Middle frontal gyrus (tissue), 1 donor: ENCODE measurements around the gene SLPI.

ENCODE experiments used
- DNase-seq: peaks from one replicate; pipeline ENCODE4 v3.0.0-alpha.2; 2015; ENCODE audit warnings: low spot score; ENCODE audit errors: extremely low spot score

Gene SLPI, protein sequence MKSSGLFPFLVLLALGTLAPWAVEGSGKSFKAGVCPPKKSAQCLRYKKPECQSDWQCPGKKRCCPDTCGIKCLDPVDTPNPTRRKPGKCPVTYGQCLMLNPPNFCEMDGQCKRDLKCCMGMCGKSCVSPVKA

DNA sequence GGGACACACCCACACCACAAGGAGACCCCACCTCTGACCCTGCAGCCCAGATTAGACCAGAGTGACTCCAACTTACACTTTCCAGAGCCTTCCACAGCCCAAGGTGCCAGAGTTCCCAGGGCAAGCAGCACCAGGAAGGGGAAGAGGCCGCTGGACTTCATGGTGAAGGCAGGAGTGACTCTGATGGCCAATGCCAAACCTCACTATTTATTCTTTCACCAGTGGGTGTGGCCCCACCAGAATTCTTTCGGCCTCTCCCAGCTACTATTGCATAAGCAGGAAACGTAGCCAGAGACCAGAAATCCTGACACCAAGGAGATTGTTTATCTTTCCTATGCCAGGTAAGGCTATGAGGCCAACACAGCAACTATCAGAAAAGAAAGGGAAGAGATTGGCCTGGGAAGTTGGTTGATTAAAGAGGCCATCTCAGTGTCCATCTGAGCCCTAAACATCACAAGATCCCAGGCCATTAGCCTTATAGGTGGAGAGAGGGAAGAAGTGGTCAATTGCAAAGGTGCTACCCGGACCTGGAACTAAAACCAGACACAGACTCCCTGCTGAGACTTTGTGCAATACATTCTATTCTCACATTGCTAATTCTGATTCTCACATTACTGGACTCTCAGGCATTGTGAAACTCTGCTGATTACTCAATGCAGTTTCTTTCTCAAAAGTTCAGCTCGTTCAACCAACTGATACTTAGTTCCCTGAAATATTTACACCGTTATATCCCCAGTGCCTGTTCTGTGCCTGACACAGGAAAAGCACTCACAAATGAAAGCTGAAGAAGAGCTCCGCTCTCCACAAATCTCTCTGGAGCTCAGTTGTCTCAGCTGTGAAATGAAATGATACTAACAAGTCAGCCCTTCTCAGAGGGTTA lies at the start of gene SLPI:
Gene SLPI (minus strand): TSS at position 182 of the 880 bp plus-strand sequence. CDS start 21 bp downstream, at position 161.
- DNase-seq = no peak

DNA sequence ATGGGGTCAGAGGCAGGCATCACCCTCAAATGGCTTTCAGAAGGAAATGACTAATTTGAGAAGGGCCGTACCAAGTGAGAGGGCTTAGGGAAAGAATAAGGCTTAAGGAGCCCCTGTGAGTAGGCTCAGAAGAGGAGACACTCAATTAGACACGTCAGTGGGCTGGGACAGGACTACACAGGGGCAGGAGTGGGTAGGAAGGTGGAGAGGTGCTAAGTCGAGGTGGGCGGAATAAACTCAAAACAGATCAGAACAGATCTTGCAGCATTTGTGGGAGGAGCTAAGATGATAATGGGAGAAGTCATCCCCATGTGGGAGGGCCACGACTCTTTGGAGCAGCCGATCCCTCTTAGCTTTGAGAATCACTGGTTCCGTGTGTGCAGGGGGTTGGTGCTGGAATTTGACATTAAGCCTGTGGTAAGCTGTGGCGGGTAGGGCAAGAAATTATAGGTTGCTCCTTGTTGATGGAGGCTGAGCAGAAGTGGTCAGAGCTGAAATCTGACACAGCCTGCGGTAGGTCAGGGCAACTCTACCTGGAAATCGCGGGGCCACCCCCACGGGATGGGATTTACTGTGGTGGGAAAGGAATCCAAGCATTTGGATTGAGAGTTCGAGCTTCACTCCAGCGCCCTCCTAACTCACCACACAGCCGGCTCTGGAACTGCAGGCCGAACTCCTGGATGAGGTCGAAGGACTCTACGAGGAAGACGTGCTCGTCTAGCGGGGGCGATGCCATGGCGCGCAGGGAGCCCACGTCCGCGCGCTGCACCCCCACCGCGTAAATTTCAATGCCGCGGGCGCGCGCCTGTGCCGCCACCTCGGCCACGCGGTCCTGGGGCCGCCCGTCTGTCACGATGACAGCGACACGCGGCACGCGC lies 49.5 kb upstream of the SLPI start:
- no peak for DNase-seq

- DNase-seq = no peak
Observed at GRCh38 chr20:45301824-45302271, 47.5 kb upstream of the SLPI start.

- DNase-seq = no peak
Observed at GRCh38 chr20:45300961-45301360, 46.6 kb upstream of the SLPI start.

- no peak for DNase-seq
Observed at GRCh38 chr20:45299786-45300185, 45.4 kb upstream of the SLPI start.

GRCh38 chr20:45297786-45298497 lies 43.6 kb upstream of the SLPI start:
- no peak for DNase-seq

GRCh38 chr20:45294659-45295058 lies 40.3 kb upstream of the SLPI start:
- no peak for DNase-seq

DNA sequence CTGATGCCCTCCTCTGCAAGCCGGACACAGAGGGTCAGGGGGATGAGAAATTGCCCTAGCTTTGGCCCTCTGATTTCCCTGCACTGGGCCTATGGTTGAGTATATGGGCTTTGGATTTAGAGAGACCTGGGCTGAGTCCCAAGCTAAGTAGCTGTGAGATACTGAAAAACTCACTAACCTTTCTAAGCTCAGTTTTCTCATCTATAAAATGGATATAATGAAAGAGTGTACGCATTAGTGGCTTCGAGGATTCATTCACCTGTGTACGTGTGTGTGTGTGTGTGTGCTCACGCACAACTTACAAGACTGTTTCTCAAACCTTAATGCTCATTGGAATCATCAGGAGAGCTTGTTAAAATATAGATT lies 39.6 kb upstream of the SLPI start:
- no peak for DNase-seq

DNA sequence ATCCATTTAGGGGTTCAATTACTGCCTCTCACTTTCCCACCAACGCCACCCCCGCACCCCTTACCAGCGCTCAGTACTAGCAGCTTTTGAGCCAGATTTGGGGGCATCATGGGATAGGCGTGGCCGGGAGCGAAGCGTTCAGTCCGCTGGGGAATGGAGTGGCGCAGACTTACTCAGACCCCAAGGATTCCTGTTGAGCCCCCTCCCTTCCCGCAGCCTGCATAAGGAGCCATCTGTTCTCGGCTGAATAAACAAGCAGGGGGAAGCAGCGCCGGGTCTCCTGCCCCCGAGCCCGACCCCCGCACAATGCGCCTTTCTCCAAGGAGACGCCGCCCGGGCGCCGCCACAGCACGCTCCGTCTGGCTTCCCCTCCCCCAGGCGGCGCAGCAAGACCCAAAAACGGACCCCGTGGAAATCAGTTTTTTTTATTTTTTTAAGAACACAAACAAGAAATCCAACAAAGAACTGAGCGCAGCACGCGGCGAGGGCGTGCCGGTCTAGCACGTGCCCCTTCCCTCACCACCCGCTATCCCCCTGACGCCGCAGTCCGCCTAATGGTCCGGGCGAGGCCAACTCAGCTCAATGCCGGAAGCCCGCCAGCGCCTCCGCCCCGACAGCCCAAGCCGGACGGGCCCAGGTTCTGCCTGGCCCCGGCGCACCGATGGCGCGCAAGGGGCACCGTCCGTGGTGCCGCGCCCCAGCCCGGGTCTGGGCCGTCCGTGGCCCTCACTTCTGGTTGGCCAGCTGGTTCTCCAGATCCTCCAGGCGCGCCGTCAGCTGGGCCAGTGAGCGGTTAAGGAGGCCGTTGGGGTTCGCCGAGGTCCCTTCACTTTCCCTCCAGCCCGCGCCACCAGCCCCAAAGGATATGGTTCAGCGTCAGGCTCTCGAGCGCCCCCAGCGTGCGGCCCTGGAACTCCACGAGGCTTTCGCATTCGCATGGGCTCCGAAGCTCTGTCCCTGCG lies 39.0 kb upstream of the SLPI start:
- DNase-seq = peak; percentile 57

- DNase-seq = no peak
Observed at GRCh38 chr20:45292343-45292742, 38.0 kb upstream of the SLPI start.

- no peak for DNase-seq
Observed at GRCh38 chr20:45291526-45291925, 37.2 kb upstream of the SLPI start.

GRCh38 chr20:45290677-45291355 lies 36.5 kb upstream of the SLPI start:
- peak; percentile 74 for DNase-seq

- no peak for DNase-seq
Observed at GRCh38 chr20:45289942-45290676, 35.7 kb upstream of the SLPI start.

DNA sequence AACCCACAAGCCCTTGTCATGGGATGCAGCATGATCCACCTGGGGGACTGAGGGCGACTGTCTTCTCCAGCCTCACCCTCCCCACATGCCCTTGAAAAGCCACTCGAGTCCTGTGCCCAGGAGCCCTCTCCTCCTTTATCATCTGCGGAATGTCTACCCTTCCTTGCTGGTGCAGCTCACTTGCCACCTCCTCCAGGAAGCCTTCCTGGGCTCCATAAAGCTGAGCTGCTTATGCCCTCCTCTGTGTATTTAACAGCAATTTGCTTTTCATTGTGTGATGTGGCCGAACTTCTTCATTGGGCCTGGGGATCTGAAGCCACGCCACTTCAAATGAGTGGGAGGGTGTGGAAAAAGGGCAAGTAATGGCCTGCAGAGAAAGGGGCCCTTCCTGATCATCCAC lies 34.5 kb upstream of the SLPI start:
- DNase-seq = no peak

DNA sequence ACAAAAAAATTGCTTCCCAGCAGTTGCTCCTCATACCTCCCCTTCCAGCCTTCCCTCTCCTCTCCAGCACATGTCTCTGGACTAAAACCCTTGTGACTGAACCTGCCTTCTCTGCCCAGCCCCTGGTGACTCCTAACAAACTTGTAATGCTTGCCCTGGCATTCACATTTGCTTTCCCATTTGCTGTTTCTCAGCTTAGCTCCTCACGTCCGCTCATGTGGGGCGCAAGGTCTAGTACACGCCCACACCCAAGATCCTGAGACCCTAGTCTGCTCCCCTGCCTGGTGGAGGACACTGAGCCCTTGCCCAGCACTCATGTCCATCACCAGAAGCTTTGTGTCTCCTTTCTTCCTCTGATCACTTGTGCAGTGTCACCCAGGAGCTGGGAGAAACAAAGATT lies 34.0 kb upstream of the SLPI start:
- DNase-seq = no peak

- no peak for DNase-seq
Observed at GRCh38 chr20:45283551-45284057, 29.2 kb upstream of the SLPI start.

GRCh38 chr20:45282700-45283550 lies 28.6 kb upstream of the SLPI start:
- DNase-seq = no peak

DNA sequence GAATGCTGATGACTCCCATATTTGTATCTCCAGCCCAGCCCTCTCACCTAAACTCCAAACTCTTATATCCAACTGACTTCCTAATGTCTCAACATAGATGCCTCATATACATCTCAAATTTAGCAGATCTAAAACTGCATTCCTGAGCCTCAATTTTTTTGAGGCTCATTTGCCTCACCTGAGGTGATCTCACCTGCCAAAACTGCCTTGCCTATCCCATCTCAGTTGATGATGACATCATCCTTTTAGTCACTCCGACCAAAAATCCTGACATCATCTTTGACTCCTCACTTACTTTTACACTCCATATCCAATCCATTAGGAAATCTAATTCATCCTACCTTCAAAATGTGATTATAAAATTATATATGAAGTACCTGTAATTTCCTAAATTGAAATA lies 25.6 kb upstream of the SLPI start:
- DNase-seq = no peak
